Measurements from ENCODE around the gene HCN4.
"Not testable (repeated sequence)": the region's sequence is repeated elsewhere in the genome, so short reads cannot be mapped to it uniquely, and the experiment has no call there.

The HCN4 gene

GRCh38 chr15:73305331-73306211, 63.2 kb downstream of the HCN4 start:
- Histone ChIP-seq H3K4me1 (ENCODE audit: control insufficient read depth in 1 of 2, insufficient read depth in 1 of 2, low read depth in 1 of 2, low read length in 1 of 2) (peaks cover 41 to 44% of the 10 kb centered on the region in 2 experiments), H3K9me3 (no peaks in the 10 kb centered on the region), H3K27me3 (no peaks in the 10 kb centered on the region), H3K4me3 (ENCODE audit: low read depth in 1 of 2, low read length in 1 of 2) (peak overlapping the region in 1 of 2 experiments; percentile 62), H3K27ac (peak overlapping the region; percentile 90), H3K36me3 (no peaks in the 10 kb centered on the region)
- peak; percentile 39 for TF ChIP-seq CTCF (IDR thresholded peaks at IDR 0.05)

GRCh38 chr15:73303636-73304035, 65.1 kb downstream of the HCN4 start:
- Histone ChIP-seq H3K4me3 (ENCODE audit: low read depth in 1 of 2, low read length in 1 of 2) (peak overlapping the region; percentile 46 to 62), H3K4me1 (ENCODE audit: control insufficient read depth in 1 of 2, insufficient read depth in 1 of 2, low read depth in 1 of 2, low read length in 1 of 2) (peaks cover 46 to 49% of the 10 kb centered on the region in 2 experiments)

GRCh38 chr15:73300286-73300685, 68.5 kb downstream of the HCN4 start:
- H3K27me3 ChIP-seq; H3K36me3 ChIP-seq; H3K9me3 ChIP-seq; H3K27ac ChIP-seq; H3K4me3 ChIP-seq (ENCODE audit: low read depth in 1 of 2, low read length in 1 of 2): not testable (repeated sequence)
- peaks cover 66 to 73% of the 10 kb centered on the region in 2 experiments for H3K4me1 ChIP-seq (ENCODE audit: control insufficient read depth in 1 of 2, insufficient read depth in 1 of 2, low read depth in 1 of 2, low read length in 1 of 2)

More at GRCh38 chr15:73303636-73304035, 65.1 kb downstream of the HCN4 start:
- H3K9me3 ChIP-seq = no peaks in the 10 kb centered on the region
- no peak for TF ChIP-seq CTCF (IDR thresholded peaks at IDR 0.05)
- H3K36me3 ChIP-seq = no peaks in the 10 kb centered on the region
- no peaks in the 10 kb centered on the region for H3K27me3 ChIP-seq
- H3K27ac ChIP-seq = peak overlapping the region; percentile 90

- no peak for TF ChIP-seq CTCF (IDR thresholded peaks at IDR 0.05)
- peaks cover 66 to 73% of the 10 kb centered on the region in 2 experiments for H3K4me1 ChIP-seq (ENCODE audit: control insufficient read depth in 1 of 2, insufficient read depth in 1 of 2, low read depth in 1 of 2, low read length in 1 of 2)
- H3K36me3 ChIP-seq = no peaks in the 10 kb centered on the region
- no peaks in the 10 kb centered on the region for H3K9me3 ChIP-seq
- peak overlapping the region; percentile 39 for H3K27ac ChIP-seq
- H3K27me3 ChIP-seq = no peaks in the 10 kb centered on the region
- H3K4me3 ChIP-seq (ENCODE audit: low read depth in 1 of 2, low read length in 1 of 2) = no peak overlapping the region
Observed at GRCh38 chr15:73298522-73299245, 70.1 kb downstream of the HCN4 start.

- no peaks in the 10 kb centered on the region for H3K9me3 ChIP-seq
- H3K27ac ChIP-seq = peak overlapping the region; percentile 90
- TF ChIP-seq CTCF (IDR thresholded peaks at IDR 0.05) = no peak
- no peaks in the 10 kb centered on the region for H3K36me3 ChIP-seq
- H3K27me3 ChIP-seq = no peaks in the 10 kb centered on the region
- H3K4me3 ChIP-seq (ENCODE audit: low read depth in 1 of 2, low read length in 1 of 2) = peak overlapping the region in 1 of 2 experiments; percentile 19
- H3K4me1 ChIP-seq (ENCODE audit: control insufficient read depth in 1 of 2, insufficient read depth in 1 of 2, low read depth in 1 of 2, low read length in 1 of 2) = peaks cover 56 to 61% of the 10 kb centered on the region in 2 experiments
Observed at GRCh38 chr15:73296609-73297353, 72.0 kb downstream of the HCN4 start.

All from neutrophil (primary cell).